K562 (cell line): ENCODE measurements around the gene POR. TPM values are rescaled to one million over a fixed set of nuclear protein-coding genes. Genes with fewer than 3 reads are reported as not detected.
A peak's percentile ranks its signal among the peaks of the same experiment; 100 is the strongest.

ENCODE experiments used
- BACH1 ChIP-seq: fragments of 200-800 bp; sonication (Bioruptor generic); IDR thresholded peaks from 2 replicates; pipeline ENCODE4 v1.6.1; 2016; ENCODE audit warnings: missing genetic modification characterization, missing compliant biosample characterization
- BRD9 ChIP-seq: fragments of 450-650 bp; IDR thresholded peaks from 2 replicates; pipeline ENCODE4 v1.6.1; 2018; ENCODE audit warnings: low read depth; ENCODE audit not compliant: partially characterized antibody
- DACH1 ChIP-seq: fragments of 450-650 bp; IDR thresholded peaks from 2 replicates; pipeline ENCODE4 v1.6.1; 2018; ENCODE audit not compliant: partially characterized antibody
- DPF2 ChIP-seq: fragments of 450-650 bp; IDR thresholded peaks from 2 replicates; pipeline ENCODE4 v1.6.1; 2016
- JUNB ChIP-seq: fragments of 450-650 bp; formaldehyde crosslinking; conservative IDR thresholded peaks from 2 replicates; pipeline ENCODE4 v1.4.0; 2020; ENCODE audit warnings: mild to moderate bottlenecking
- MEIS2 ChIP-seq: fragments of 450-650 bp; IDR thresholded peaks from 2 replicates; pipeline ENCODE4 v1.6.1; 2014; ENCODE audit warnings: mild to moderate bottlenecking; ENCODE audit not compliant: partially characterized antibody
- NFRKB ChIP-seq: fragments of 450-650 bp; IDR thresholded peaks from 2 replicates; pipeline ENCODE4 v1.6.1; 2016; ENCODE audit warnings: low read depth
- NRF1 ChIP-seq, 2 experiments: fragments of 450-650 bp; IDR thresholded peaks in 1 of 2; conservative IDR thresholded peaks in 1 of 2; 2 replicates each; pipeline ENCODE4 v1.6.1; 2014; ENCODE audit warnings: mild to moderate bottlenecking in 2 of 2
- PRPF4 ChIP-seq: fragments of 200-400 bp; formaldehyde crosslinking; IDR thresholded peaks from one replicate; pipeline ENCODE4 v1.6.1; 2017; ENCODE audit warnings: low read length, low read depth, mild to moderate bottlenecking; ENCODE audit not compliant: insufficient read depth, poor library complexity, severe bottlenecking
- RAD51 ChIP-seq: fragments of 450-650 bp; IDR thresholded peaks from 2 replicates; pipeline ENCODE4 v1.7.1; 2016; ENCODE audit warnings: low read depth, mild to moderate bottlenecking, borderline replicate concordance
- RB1 ChIP-seq: fragments of 450-650 bp; IDR thresholded peaks from 2 replicates; pipeline ENCODE4 v1.6.1; 2017; ENCODE audit warnings: low read depth, mild to moderate bottlenecking
- STAG1 ChIP-seq: sonication (generic); formaldehyde crosslinking; IDR thresholded peaks from 2 replicates; pipeline ENCODE4 v1.5.0; 2020; ENCODE audit warnings: missing genetic modification reagents, borderline replicate concordance
- TARDBP ChIP-seq: fragments of 450-650 bp; IDR thresholded peaks from 2 replicates; pipeline ENCODE4 v1.6.1; 2016
- TOE1 ChIP-seq, 2 experiments: fragments of 450-650 bp in 1 of 2; sonication (generic) in 1 of 2; formaldehyde crosslinking in 1 of 2; IDR thresholded peaks; 2 replicates each; pipeline versions ENCODE4 v1.7.1 to v1.8.0; 2016 to 2022; ENCODE audit warnings: borderline replicate concordance in 2 of 2, mild to moderate bottlenecking in 2 of 2, antibody characterized with exemption in 1 of 2, inconsistent platforms in 1 of 2, low read depth in 1 of 2, missing genetic modification reagents in 1 of 2, moderate library complexity in 1 of 2
- ZBTB7A ChIP-seq: IDR thresholded peaks from 2 replicates; pipeline ENCODE4 v1.6.1; 2011; ENCODE audit warnings: low read depth, mild to moderate bottlenecking, low read length, moderate library complexity, borderline replicate concordance; ENCODE audit not compliant: control insufficient read depth
- ZEB2 ChIP-seq: fragments of 450-650 bp; IDR thresholded peaks from 2 replicates; pipeline ENCODE4 v1.6.1; 2016
- ZFP36 ChIP-seq: fragments of 150-350 bp; IDR thresholded peaks from 2 replicates; pipeline ENCODE4 v1.6.1; 2018; ENCODE audit warnings: low read length, low read depth; ENCODE audit not compliant: partially characterized antibody
- ZMIZ1 ChIP-seq, 2 experiments: fragments of 150-350 bp in 1 of 2; IDR thresholded peaks; 2 replicates each; pipeline ENCODE4 v1.6.1; 2012 to 2016; ENCODE audit warnings: low read depth in 2 of 2, low read length in 2 of 2, mild to moderate bottlenecking in 1 of 2, moderate library complexity in 1 of 2
- polyA plus RNA-seq, 8 experiments: library from polyadenylated mRNA; depleted of rRNA in 4 of 8; stranded (reverse) in 5 of 8; unstranded in 3 of 8; fragments of >200 nt; fragmentation: Nextera tagmentation in 2 of 8; fragmentation: Illumina TruSeq in 1 of 8; extraction: Ambion mirVana in 2 of 8; extraction: Trizol in 1 of 8; gene quantifications; 2 replicates each; pipeline versions ENCODE4 v1.2.1 to v1.2.3, GENCODE V29; 2011 to 2014; ENCODE audit warnings: inconsistent platforms in 1 of 8, missing spikeins in 1 of 8
- total RNA-seq, 7 experiments: library from RNA; depleted of rRNA in 6 of 7; stranded (reverse); fragments of >200 nt in 6 of 7; fragmentation: Illumina TruSeq in 2 of 7; extraction: Trizol in 2 of 7; gene quantifications; 2 replicates each; pipeline versions ENCODE4 v1.2.1 to v1.2.3, GENCODE V29; 2011 to 2021; ENCODE audit warnings: low replicate concordance in 1 of 7
- TF ChIP-seq, protein P1 (sequence below): fragments of 250-450 bp; sonication (Bioruptor Pico); IDR thresholded peaks from 2 replicates; pipeline ENCODE4 v1.5.0; 2020; ENCODE audit warnings: mild to moderate bottlenecking
- TF ChIP-seq, protein P2 (sequence below): sonication (generic); formaldehyde crosslinking; IDR thresholded peaks from 2 replicates; pipeline ENCODE4 v1.8.0; 2022; ENCODE audit warnings: missing genetic modification reagents, mild to moderate bottlenecking, borderline replicate concordance

The POR gene
- total and polyA plus RNA-seq, 9 of the 15 experiments (the other 6 are each of a cell fraction or from before 2014, with no cell fraction given), result 4.7 to 142 (median 40.8) TPM

DNA sequence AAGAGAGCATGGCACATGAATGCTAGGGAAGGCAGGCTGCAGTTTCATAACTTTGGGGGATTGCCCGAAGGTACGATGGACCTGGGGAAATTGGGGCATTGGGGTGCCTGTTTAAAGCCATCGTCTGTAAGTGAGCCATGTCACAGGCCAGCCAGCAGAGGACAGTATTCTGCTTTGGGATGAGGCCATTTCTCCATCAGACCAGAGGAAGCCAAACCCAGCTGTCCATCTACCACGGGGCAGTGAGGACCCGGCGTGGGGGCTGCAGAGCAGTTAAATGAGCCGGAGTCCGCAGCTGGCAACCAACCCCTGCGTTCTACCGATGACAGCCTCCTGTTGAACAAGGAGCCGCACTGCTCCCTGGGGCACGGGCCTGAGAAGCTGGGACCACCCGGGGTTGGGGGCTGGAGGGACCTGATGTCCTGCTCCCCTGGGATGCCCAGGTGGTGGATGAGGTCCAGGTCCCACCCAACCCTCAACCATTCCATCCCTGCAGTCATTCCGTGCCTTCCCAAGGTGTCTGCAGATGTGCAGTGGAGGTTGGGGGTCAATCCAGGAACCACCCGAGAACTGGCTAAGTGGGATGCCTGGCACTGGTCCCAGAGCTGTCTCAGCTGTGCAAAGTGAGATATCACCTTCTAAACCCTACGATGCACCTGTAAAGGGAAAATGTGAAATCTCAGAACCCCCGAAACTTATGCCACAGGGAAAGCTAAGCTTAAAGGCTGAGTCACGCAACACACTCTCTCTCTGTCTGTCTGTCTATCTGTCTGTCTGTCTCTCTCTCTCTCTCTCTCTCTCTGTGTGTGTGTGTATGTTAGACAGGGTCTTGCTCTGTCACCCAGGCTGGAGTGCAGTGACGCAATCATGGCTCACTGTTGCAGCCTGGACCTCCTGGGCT lies 48.2 kb upstream of the POR start (continued):
- TF ChIP-seq NRF1 (conservative IDR thresholded peaks at IDR 0.05 in 1 of 2, IDR thresholded peaks at IDR 0.05 in 1 of 2) (peak in 1 of 2 experiments; percentile 21; a peak in 1 of 4 replicates), DPF2 (peak; percentile 95), RB1 (peak; percentile 79), ZFP36 (peak; percentile 3), ZBTB7A (peak; percentile 76), TARDBP (no peak), NFRKB (no peak), BACH1 (peak; percentile 66; the same call in 1 of the 2 replicates), TOE1 (IDR thresholded peaks at IDR 0.05; ENCODE audit: borderline replicate concordance) (peak; percentile 76), TOE1 (CRISPR knock-in tag; IDR thresholded peaks at IDR 0.05; ENCODE audit: borderline replicate concordance, low read depth) (0 out of 2 replicates have a peak, but pooled peaks have one; percentile 15), ZEB2 (peak; percentile 92), DACH1 (peak; percentile 66), ZMIZ1 (IDR thresholded peaks at IDR 0.05; ENCODE audit: low read depth in 2 of 2, low read length in 2 of 2) (peak in 1 of 2 experiments; percentile 37; a peak in 1 of 4 replicates), RAD51 (peak; percentile 12; the same call in 1 of the 2 replicates), STAG1 (CRISPR knock-in tag) (peak; percentile 83), JUNB (CRISPR knock-in tag) (peak; percentile 29; the same call in 1 of the 2 replicates), PRPF4 (no peak), MEIS2 (peak; percentile 79), BRD9 (peak; percentile 55)
- TF ChIP-seq, protein P1, sequence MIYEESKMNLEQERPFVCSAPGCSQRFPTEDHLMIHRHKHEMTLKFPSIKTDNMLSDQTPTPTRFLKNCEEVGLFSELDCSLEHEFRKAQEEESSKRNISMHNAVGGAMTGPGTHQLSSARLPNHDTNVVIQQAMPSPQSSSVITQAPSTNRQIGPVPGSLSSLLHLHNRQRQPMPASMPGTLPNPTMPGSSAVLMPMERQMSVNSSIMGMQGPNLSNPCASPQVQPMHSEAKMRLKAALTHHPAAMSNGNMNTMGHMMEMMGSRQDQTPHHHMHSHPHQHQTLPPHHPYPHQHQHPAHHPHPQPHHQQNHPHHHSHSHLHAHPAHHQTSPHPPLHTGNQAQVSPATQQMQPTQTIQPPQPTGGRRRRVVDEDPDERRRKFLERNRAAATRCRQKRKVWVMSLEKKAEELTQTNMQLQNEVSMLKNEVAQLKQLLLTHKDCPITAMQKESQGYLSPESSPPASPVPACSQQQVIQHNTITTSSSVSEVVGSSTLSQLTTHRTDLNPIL (CRISPR knock-in tag), result no peak
- TF ChIP-seq, protein P2, sequence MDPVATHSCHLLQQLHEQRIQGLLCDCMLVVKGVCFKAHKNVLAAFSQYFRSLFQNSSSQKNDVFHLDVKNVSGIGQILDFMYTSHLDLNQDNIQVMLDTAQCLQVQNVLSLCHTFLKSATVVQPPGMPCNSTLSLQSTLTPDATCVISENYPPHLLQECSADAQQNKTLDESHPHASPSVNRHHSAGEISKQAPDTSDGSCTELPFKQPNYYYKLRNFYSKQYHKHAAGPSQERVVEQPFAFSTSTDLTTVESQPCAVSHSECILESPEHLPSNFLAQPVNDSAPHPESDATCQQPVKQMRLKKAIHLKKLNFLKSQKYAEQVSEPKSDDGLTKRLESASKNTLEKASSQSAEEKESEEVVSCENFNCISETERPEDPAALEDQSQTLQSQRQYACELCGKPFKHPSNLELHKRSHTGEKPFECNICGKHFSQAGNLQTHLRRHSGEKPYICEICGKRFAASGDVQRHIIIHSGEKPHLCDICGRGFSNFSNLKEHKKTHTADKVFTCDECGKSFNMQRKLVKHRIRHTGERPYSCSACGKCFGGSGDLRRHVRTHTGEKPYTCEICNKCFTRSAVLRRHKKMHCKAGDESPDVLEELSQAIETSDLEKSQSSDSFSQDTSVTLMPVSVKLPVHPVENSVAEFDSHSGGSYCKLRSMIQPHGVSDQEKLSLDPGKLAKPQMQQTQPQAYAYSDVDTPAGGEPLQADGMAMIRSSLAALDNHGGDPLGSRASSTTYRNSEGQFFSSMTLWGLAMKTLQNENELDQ (CRISPR knock-in tag), result no peak
